ENCODE measurements around the gene SARDH.
"Not testable (repeated sequence)": the region's sequence is repeated elsewhere in the genome, so short reads cannot be mapped to it uniquely, and the experiment has no call there.

The SARDH gene

DNA sequence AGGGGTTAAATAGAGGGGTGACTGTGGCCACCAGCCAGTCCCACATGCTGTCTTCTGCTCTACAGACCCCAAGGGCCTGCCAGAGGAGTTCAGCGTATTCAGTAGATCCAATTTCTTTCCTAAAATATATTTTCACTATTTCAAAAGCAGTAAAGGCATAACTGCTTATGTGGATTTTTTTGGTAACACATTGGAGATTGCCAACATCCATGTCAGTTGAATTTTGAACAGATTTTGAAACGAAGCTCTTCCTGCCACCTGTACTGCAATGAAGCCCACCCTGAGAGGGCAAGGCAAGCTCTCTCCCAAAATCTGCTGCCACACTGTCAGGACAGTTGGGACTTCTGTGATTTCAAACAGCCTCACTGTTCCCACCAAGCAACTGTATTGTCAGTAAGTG is 37.1 kb upstream of the SARDH start:
- no peak for DNase-seq

DNA sequence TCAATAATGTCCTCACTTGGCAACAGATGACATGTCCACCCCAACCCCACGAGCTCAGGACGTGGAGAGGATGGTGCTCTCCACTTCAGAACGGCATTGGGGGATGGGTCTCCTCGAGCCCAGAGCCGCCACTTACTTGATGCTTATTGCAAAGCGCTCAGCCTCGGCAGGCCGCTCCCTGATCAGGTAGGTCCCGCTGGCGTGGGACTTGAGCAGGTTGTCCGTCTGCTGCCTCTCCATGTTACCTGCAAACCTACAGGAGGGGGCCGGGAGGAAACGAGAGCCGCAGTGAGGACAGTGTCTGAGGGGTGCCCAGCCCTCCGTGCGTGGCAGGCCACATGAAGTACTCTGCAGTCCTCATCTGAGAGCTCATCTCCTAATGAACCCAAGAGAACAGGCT is 36.6 kb upstream of the SARDH start:
- no peak for DNase-seq

DNA sequence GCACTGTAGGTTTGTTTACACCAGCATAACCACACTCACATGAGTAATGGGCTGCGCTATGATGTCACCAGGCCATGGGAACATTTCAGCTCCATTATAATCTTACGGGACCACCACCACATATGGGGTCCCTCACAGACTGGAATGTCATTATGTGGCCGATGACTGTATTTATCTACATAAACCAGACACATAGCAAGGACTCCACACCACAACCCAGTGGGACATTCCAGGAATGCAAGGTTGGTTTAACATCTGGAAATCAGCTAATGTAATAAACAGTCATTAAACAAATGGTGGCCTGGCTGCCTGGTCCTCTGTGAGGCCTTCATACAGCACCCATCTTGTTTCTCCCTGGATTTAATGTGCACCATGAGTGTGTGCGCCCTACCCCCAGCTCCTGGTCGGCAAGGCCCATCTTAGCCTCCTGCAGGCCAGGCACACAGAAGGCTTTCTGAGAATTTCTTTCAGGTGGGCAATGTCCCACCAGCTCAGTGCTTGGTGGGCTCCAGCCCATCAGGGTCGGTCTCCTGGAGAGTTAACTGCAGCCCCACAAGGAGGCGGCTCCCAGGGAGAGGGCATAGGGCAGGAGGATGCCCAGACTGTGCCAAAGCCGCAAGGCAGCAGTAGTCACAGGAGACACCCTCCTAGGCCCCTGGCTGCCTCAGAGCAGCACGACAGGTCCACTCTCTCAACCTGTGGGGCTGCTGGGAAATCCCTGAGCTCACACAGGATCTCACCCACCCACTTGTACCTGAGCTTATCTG is 35.9 kb upstream of the SARDH start:
- DNase-seq: peak; percentile 14

DNA sequence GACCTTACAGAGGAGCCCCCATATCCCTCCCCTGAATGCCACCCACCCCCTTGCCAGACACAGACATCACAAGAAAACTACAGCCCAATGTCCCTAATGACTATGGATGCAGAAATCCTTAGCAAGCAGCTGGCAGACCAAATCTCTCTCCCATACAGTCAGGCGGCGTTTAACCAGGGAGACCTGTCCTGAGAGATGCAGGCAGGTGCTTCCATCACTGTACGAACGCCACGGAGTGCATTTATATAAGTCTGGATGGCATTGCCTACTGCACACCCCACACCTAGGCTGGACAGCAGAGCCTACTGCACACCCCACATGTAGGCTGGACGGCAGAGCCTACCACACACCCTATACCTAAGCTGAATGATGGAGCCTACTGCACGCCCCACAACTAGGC is 34.4 kb upstream of the SARDH start:
- DNase-seq: no peak

DNA sequence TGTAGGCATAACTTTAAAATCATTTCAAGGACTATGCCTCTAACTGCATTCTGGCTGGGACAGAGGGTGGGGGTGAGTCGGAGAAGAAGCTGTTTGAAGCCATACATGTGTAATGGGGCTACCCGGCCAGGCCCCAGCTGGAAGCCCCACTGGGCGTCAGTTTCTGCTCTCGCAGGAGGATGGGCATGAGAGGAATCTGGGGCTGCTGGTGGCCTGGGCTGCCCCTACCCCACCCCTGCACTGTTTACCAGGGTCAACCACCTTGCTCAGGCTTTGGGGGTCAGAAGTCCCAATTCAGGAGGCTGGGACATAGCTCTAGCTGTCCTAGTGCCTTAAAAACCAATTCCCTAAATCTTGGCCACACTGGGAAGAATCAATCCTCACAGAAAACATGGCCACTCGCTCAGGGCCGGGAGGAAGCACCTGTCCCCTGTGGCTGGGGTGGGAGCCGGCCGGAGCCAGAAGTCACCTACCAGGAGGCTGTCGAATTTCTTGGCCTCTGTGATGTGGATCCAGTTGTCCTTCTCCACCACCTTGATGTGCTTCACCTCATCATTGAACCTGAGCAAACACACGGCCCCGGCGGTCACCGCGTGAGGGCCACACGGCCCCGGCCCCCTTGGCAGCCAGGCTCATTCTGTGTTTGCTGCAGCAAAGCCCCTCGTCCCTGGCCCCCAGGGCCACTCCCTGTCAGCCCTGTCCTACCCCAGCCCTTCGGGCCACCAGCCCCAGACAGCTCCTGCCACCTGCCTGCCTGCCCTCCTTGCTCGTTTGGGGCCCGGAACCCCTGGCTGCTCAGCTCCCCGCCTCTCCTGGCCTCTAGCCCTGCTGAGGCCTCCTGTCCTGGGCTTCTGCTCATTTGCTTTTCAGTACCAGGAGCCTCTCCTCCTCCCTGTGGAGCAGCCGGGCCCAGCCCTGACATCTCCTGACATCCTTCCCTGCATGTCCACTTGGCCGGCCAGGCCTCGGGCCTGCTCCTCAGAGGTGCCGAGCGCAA is 33.6 kb upstream of the SARDH start:
- DNase-seq: no peak

DNA sequence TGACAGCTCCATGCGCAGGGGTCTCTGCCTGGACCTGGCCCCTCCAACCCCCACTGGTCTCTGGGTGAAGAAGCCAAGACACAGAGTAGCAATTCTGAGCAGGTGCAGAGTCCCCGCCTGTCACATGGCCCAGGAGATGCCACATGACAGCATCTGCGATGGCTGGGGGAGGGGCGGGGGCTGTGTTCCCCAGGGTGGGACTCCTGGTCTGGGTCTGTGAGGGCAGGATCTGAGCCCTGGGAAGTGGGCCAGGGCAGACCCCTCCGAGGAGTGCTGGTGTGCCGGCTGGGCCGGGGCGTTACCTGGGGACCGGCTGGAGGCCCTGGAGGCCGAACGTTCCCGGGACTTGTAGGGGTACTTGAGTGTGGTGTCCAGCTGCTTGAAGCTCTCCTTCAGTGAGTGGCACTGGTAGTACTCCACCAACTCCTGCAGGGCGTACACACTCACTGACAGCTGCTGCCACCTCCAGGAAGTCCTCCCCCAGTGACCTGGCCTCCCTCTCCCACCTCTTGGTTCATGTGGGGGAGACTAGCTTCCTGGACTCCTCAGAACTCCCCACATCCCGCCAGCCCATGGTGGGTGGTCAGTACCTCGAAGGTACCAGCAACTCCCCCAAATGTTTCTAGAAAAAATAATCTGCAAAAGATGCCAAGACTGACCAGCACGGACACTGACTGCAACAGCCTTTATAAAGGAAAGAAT is 32.1 kb upstream of the SARDH start:
- DNase-seq: no peak

DNA sequence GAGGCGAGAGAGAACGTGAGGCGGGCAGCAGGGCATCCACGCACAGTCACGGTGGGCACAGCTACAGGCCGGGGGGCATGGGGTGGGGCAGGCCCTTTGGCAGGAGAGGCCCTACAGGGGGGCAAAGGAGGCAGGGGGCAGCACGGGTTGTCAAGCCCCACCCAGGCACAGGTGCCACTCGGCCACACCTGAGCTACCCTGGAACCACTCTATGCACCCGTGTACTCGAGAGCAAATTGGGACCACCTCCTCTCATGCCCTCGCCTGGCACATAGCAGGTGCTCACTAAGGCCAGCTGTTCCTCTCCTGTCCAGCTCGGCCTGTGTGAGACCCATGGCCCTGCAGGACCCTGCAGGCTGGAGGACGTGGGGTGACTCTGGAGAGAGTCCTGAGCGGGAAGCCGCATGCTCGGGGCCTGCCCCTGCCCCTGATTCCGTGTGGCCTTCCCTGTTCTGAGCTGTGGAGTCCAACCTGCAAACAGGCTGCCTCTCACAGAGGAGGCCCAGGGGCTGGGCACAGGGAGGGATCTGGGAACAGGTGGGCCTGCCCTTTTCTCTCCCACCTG is 31.4 kb upstream of the SARDH start:
- no peak for DNase-seq

DNA sequence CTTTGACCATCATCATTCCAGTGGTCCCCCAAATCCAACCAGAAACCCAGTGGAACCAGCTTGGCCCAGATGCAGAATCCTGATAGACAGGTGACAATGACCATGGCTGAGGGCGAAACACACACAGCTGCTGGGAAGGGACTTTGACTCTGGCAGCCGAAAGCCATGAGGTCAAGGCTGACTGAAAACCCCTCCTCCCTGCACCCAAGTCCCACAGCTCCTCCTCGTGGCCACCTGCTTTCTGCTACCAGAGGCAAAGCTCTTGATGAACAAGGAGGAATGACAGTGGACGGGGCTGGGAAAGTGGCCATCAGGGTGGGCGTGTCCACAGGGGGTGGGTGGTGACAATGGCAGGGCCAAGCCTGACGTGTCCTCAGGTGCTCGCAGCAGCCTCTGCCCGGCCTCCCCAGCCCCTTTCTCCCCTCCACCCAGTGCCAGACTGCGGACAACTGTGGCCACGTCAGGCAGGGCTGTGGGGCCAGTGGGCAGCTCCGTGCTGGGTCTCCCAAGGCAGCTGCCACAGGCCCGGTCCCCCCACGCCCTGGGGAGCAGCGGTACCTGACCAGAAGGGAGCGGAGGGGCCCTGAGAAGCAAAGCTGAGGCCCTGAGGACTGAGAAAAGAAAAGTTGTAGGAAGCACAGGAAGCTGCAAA is 30.8 kb upstream of the SARDH start:
- no peak for DNase-seq

DNA sequence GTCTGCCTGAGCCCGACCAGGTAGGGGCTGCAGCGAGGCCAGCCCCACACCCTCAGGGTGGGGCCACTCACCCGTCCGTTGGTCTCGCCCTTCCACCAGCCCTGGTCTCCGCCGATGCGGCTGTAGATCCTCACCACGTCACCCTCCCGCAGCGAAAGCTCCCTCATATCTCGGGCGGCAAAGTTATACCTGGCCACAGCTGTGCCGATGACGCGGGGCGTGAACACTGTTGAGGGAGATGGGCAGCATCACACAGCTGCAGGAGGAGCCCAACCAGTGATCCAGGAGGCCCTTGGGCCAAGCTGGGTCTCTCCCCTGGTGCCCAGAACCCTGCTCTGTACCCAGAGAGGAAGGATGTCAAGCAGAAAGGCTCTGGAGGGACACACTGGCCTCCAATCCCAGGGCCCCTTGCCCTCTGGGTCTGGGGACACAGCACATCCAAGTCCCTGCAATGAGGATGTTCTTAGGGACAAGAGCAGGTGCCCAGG is 30.3 kb upstream of the SARDH start:
- DNase-seq: no peak

DNA sequence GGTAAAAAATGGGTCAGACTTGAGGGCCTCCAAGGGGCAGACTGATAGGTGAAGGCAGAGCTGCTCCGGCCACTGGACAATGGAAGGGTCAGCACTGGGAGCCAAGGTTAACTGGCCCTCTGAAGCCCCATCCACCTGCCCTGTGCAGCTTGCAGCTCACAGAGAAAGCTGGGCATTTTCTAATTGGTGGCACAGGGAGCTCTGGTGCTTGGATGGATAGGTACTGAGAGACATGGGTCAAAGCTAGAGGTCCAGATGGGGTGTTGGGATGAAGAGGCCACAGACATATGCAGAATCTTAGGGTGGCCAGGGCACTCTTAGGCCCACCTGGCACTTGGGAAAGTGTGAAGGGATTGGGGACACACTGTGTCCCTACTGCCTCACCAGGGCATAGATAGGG is 29.5 kb upstream of the SARDH start:
- no peak for DNase-seq

DNA sequence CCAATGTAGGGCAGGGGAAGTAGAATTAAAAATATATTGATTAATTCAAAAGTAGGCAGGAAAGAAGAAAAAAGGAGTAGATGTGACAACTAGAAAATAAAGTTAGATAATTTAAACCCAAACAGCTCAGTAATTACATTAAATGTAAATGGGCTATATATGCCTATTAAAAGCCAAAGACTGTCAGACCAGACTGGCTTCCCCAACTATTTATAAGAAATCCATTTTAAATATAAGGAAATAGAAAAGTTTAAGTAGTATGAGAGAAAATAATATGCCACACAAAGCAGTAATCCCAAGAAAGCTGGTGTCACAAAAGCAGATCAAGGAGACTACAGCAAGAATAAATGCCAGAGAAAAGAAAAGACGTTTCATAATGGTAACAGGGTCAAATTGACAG is 28.9 kb upstream of the SARDH start:
- no peak for DNase-seq

DNA sequence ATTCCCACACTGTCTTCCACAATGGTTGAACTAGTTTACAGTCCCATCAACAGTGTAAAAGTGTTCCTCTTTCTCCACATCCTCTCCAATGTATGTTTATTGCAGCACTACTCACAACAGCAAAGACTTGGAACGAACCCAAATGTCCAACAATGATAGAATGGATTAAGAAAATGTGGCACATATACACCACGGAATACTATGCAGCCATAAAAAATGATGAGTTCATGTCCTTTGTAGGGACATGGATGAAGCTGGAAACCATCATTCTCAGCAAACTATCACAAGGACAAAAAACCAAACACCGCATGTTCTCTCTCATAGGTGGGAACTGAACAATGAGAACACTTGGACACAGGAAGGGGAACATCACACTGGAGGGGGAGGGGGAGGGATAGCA is 28.1 kb upstream of the SARDH start:
- DNase-seq: not testable (repeated sequence)

DNA sequence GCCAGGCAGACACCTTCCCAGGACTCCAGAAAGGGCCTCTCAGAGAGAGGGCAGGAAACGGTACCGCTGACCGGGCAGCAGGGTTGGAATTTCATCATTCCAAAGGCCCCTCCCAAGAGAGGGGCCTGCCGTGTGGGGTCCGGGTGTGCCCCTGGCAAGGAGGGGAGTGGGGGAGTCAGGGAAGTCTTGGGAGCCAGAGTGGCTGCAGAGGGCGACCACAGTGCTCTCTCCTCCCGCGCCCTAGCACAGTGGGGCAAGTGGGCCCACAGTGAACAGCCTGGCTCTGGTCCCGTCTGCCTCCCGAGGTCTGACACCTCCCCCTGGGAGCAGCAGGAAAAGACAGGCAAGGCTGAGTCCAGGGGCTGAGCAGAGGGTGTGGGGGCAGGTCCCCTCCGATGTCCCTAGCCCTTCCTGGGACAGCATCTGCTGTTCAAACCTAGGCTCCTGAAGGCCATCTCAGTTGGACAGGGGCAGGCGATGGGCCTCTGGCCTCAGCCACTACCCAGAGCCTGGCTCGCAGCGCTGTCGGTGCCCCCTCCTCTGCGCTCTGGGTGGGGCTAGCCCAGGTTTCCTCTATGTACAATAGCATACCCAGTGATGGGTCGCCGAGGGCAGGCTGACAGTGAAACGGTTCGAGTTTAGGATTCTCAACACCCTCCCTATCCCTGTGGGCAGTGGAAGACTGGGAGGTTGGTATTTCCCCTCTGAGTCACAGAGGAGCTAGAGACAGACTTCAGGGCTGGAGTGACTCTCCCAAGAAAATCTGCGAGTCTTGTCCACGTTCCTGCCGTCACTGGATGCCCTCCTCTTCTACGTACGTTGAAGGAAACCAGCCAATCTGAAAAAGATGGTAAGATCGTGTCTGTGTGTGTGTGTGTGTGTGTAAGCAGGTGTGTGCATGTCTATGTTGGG is 25.4 kb upstream of the SARDH start:
- DNase-seq: no peak

DNA sequence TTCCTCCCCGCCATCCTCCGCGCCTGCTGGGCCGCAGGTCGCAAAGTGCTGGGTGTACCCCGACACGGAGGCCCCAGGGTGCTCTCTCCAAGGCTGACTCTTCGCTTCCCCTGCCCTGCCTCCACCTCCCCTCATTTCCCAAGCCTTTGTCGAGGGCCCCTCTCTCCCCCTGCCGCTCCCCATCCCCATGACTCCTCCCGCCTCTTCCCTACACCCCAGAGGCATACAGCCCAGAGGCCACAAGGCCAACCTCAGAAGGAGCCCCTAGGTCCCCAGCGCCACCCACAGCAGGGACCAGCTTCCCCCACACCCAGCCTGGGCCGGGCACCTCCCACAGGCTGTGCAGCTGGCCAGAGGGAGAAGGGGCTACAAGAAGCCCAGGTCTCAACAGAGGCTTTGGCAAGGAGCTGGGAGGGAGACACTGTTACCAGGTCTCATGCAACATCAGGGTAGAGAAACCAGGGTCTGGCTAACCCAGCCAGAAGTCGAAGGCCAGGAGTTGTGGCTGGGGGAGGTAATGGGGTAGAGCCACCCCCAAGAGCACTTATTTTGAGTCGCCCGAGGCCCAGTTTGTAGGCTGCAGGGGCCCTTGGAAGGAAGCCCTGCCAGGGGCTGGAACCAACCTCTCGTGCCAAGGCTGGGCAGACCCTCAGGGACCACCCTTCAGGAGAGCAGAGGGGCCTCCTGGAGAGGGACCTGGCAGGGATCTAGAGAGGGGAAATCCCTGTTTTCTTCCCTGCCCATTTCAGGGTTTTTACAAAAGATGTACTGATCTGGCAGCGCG is 24.5 kb upstream of the SARDH start:
- no peak for DNase-seq

DNA sequence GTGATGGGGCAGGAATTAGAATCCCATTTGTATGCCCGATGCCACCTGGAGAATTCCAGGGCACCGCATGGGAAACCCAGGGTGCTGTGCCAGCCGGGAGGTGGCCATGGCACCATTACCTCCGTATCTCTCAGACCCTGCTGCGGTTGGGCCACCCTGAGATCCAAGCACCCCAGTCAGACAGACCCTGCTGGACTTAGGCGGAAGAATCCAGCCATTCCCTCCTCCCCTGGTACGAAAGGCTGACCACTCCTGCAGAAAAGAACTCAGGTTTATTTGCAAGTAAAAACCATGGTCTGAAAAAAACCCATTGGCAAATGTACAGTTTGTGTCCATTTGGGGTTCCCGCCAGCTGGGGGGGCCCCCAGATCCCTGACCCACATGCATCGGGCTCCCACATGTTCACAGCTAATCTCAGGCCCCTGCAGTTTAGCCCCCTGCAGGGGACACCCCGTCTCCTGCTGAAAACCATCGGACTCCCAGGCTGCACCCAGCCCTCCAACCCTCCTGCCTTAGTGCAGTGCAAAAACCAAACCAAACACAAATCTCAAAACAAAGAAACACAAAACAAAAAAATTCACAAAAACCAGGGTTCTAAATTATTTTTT is 23.6 kb upstream of the SARDH start:
- DNase-seq: no peak

DNA sequence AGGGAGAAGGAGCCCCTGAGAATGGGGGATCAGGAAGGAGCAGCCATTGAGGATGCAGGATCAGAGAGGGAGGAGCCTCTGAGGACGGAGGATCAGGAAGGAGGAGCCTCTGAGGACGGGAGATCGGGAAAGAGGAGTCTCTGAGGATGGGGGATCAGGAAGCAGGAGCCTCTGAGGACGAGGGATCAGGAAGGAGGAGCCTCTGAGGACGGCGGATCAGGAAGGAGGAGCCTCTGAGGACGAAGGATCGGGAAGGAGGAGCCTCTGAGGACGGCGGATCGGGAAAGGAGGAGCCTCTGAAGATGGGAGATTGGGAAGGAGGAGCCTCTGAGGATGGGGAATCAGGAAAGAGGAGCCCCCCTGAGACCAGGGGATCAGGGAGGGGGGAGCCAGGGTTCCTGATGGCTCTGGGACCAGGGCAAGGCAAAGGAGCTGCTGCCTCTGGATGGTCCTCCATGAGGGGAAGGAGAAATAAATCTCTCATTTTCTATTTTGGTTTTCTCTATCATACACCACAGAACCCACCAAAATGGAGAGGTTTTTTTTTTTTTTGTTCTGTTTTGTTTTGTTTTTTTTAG is 22.6 kb upstream of the SARDH start:
- DNase-seq: no peak

DNA sequence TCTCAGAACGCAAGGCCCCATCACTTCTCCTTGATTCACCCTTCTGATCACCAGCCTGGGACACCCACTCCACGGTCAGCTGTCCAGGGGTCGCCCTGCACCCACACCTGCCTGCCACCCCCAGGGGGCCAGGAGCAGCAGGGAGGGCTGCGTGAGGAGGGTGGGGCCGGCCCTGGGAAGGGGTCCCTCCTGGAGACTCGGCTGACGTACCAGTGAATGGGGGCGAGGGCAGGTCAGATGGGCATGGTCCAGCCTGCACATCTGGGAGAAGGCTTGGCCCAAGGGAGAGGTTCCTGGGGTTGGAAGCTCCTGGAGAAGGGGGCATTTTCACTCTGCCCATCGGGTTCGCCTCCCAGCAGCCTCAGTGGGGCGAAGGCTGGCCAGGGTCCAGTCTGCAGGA is 21.8 kb upstream of the SARDH start:
- DNase-seq: no peak

DNA sequence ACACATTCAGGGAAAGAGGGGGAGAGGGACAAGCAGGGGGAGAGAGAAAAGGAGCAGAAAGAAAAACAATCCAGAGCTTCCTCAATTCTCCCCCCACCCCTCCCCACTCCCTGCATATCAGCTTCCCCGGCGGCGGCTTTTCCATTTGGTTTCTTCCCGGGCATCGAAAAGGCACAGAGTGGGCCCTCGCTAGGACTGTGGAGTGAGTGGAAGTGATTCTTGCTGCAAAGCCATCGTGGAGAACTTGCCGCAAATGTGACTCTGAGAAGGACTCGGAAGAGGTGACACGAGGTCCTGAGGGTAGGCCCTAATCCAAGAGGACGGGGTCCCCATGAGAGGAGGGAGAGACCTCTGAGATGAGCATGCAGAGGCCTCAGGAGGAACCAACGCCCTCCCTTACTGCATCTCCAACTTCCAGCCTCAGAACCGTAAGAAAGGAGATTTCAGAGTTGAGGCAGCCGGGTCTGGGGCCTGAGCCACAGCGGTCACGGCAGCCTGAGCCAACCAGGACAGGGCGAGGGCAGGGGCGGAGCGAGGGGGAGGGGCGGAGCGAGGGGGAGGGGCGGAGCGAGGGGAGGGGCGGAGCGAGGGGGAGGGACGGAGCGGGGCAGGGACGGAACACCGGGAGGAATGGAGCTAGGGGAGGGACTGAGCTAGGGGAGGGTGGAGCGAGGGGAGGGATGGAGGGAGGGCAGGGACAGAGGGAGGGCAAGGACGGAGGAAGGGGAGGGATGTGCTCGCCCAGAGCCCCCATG is 21.2 kb upstream of the SARDH start:
- DNase-seq: no peak

DNA sequence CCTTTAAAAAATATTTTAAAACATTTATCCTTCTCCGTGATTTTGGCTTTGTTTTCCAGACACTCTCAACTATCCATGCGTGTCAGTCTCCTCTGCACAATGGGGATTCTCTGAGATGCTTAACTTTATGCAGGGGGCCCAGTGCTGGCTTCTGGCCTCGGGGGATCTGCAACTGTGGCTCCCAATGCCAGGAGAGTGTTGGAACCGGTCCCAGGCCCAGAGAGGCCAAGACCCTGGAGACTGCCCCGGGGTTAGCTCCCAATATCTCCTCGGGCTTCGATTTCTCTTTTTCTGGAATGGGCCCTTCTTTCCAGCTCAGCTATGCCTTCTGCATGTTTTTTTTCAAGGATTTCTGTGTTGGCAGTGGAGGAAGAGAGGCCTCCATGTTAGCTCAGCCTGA is 20.1 kb upstream of the SARDH start:
- no peak for DNase-seq

All from femur (tissue), 1 donor.